Stimulated activated CD8-positive, alpha-beta memory T cell treated with anti-CD3 and anti-CD28 coated beads, Interleukin-12 subunit alpha, Interleukin-12 subunit beta, amount 100 ng/mL, for 24 hours (primary cell): ENCODE data around the gene FLCN.
A peak's percentile ranks its signal among the peaks of the same experiment; 100 is the strongest.
"Not testable (repeated sequence)": the region's sequence is repeated elsewhere in the genome, so short reads cannot be mapped to it uniquely, and the experiment has no call there.

Experiments used
- DNase-seq: peaks from one replicate; pipeline ENCODE4 v3.0.0-alpha.2; 2020; ENCODE audit errors: extremely low read depth

FLCN gene, protein sequence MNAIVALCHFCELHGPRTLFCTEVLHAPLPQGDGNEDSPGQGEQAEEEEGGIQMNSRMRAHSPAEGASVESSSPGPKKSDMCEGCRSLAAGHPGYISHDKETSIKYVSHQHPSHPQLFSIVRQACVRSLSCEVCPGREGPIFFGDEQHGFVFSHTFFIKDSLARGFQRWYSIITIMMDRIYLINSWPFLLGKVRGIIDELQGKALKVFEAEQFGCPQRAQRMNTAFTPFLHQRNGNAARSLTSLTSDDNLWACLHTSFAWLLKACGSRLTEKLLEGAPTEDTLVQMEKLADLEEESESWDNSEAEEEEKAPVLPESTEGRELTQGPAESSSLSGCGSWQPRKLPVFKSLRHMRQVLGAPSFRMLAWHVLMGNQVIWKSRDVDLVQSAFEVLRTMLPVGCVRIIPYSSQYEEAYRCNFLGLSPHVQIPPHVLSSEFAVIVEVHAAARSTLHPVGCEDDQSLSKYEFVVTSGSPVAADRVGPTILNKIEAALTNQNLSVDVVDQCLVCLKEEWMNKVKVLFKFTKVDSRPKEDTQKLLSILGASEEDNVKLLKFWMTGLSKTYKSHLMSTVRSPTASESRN

DNA sequence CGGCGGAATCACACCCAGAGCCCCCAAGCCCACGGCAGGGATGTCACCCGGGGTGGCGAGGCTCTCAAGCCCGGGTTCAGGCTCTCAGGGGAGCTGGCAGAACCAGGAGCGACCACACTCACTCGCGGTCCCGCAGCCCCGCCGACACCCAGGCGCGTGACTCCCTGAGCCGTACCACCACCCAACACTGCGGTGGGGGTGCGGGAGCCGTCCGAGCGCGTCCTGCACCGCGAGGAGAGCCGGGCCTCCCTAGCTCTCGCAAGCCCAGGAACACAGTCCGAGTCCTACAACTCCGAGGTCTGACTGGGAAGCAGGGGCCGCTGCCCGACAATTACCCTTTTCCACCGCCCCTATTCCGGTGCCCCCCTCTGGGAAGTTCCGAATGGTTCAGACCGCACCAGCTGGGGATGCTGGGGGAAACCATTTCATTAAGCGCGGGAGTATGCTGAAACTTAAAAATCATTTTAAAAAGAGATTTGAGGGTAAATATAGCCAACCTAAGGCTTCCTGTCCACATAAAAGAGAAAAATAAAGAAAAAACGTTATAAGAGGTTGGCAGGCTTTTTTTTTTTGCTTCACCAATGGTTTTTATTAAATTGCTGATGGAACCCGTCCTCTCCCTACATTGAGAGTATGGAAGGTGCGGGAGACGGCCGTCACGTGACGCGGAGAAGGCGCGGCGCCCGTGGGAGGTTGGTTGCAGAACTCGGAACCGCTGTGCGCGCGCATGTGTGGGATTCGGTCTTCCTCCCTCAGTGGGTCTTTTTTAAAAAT, at the start of gene FLCN:
TSS of gene FLCN (minus strand) at position 143 of the 774 bp plus-strand sequence. CDS start 9,031 bp downstream, outside the sequence.
- DNase-seq: peak; percentile 83

GRCh38 chr17:17285951-17286350, 49.0 kb upstream of the FLCN start:
- no peak for DNase-seq

DNA sequence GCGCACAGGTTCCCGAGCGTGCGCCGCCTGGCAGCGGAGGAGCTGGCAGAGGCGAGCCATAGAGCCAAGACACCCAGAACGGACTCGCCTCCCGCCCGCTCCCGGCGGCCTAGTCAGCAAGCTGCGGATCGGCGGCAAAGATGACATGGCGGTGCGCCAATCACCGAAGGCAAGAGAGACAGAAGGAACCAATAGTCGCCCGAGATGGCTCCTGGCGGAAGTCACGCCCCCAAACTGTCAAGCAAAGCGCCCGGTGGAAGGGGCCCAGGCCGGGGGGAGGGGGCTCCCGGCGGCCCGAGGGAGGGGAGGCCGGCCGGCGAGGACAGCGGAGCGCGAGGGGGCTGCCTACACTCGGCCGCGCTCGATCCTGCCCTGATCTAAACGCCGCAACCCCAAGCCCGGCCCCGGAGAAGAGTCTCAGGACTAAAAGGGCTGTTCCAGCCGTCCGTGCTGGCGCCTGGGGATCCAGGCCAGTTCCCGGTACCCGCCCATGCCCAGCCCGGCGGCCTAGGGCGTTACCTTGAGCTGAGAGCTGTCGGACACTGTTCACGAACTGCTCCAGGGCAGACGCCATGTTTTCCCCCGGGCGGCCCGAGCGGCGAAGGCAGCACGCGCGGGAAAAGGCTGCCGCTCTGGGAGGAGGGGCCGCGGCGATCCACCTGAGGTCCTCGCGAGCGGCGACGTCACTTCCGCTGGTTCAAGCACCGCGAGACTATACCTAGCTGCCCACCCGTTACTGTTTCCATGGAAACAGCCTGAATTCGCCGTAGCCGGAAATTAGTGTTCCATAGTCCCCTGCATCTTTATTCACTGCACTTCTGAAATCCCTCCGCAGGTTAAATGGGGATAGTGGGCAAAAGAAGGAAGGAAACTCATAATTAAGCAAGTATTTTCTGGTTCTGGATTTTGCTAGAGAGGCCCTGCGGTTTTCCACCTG, 43.9 kb upstream of the FLCN start, which contains the start of gene COPS3:
TSS of gene COPS3 (minus strand) at position 634 of the 937 bp plus-strand sequence. CDS start at position 574, 60 bp downstream.
- DNase-seq: peak; percentile 91

DNA sequence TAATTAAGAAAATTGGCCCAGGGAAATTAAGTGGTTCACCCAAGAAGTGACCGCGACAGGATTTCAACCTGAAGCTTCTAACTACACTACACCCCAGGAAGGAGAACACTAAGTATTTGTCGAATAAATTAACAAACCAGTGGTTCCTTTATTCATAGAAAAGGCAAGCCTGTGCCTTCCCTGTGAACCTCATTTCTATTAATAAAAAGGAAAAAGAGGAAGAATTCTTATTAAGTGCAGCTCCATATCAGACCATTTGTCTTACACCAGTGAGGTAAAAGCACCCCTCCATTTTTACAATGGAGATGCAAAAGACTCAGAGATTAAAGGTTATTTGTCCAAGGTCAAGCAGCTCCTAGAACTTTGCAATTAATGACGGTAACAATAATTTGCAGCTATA, 42.3 kb upstream of the FLCN start:
- no peak for DNase-seq

GRCh38 chr17:17277431-17277830, 40.5 kb upstream of the FLCN start:
- DNase-seq: not testable (repeated sequence)

GRCh38 chr17:17275971-17276370, 39.0 kb upstream of the FLCN start:
- no peak for DNase-seq

- no peak for DNase-seq
Observed at GRCh38 chr17:17269926-17270773, 33.2 kb upstream of the FLCN start.

- no peak for DNase-seq
Observed at GRCh38 chr17:17264430-17264829, 27.5 kb upstream of the FLCN start.

- no peak for DNase-seq
Observed at GRCh38 chr17:17258998-17259397, 22.0 kb upstream of the FLCN start.

DNA sequence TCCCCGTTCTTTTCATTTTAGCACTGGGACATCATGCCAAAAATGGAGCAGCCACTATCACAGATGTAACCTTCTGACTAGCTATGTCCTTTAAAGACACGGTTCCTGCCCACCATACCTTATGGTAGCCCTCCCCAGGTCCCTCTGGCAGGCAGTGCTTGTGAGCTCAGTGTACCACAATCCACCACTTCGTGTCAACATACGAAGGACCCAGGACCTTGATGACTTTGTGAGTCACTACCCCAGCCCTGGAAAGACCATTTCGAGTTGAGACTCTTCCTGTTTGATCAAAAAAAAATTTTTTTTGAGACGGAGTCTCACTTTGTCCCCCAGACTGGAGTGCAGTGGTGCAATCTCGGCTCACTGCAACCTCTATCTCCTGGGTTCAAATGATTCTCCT, 21.0 kb upstream of the FLCN start:
- no peak for DNase-seq

DNA sequence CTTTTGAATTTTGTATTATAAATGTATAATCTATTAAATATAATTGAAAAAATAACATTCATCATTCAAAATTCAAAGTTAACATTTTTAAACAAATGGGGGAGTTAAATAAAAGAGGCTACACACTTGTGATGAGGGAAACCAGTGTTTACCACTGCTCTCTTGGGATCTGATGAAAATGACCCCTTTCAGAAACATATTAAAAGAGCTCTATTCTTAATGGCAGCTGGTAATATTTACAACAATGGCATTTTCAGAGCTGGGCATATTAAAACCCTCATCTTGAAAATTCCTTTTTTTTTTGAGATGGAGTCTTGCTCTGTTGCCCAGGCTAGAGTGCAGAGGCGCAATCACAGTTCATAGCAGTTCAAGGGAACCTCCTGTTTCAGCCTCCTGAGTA, 19.3 kb upstream of the FLCN start:
- no peak for DNase-seq

DNA sequence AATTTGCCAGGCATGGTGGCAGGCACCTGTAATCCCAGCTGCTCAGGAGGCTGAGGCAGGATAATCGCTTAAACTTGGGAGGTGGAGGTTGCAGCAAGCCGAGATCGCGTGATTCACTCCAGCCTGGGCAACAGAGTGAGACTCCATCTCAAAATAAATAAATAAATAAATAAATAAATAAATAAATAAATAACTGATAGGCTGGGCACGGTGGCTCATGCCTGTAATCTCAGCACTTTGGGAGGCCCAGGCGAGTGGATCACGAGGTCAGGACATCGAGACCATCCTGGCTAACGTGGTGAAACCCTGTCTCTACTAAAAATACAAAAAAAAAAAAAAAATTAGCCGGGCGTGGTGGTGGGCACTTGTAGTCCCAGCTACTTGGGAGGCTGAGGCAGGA, 18.7 kb upstream of the FLCN start:
- DNase-seq: not testable (repeated sequence)

- DNase-seq: no peak
Observed at GRCh38 chr17:17254036-17254435, 17.1 kb upstream of the FLCN start.

- no peak for DNase-seq
Observed at GRCh38 chr17:17253406-17253805, 16.4 kb upstream of the FLCN start.

GRCh38 chr17:17252149-17252661, 15.2 kb upstream of the FLCN start:
- DNase-seq: no peak

- DNase-seq: no peak
Observed at GRCh38 chr17:17246879-17247278, 9.9 kb upstream of the FLCN start.

DNA sequence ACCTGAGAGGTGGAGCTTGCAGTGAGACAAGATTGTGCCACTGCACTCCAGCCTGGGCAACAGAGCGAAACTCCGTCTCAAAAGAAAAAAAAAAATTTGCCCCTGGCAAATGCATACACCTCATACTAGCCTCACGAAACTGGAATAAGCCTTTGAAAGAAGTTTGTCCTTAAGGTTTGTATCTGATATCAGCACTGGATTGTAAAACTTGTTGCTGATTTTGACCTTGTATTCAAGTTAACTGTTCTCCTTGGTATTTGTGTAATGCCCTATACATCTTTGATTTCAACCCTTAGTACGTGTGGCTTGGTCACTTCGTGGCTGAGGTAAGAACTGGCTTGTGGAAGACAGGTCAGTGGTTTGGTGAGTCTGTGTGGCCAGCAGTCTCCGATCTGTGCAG, 6.2 kb upstream of the FLCN start:
- no peak for DNase-seq

DNA sequence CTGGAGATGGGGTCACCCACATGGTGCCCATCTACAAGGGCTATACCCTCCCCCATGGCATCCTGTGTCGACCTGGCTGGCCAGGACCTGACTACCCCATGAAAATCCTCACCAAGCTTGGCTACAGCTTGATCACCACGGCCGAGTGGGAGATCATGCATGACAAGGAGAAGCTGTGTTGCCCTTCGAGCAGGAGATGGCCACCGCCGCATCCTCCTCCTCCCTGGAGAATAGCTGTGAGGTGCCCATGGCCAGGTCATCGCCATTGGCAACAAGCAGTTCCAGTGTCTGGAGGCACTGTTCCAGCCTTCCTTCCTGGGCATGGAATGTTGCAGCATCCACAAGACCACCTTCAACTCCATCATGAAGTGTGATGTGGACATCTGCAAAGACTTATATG, 5.3 kb upstream of the FLCN start:
- no peak for DNase-seq

DNA sequence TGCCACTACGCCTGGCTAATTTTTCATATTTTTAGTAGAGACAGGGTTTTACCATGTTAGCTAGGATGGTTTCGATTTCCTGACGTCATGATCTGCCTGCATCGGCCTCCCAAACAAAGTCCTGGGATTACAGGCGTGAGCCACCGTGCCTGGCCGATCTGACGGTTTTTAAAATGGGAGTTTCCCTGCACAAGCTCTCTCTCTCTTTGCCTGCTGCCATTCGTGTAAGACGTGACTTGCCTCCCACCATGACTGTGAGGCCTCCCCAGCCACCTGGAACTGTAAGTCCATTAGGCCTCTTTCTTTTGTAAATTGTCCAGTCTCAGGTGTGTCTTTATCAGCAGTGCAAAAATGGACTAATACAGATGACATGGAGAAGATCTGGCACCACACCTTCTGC, 4.7 kb upstream of the FLCN start:
- no peak for DNase-seq

- no peak for DNase-seq
Observed at GRCh38 chr17:17239832-17240231, 2.9 kb upstream of the FLCN start.
